A673 (cell line): Measurements from ENCODE around the gene LACRT.

ENCODE experiments used
- CTCF ChIP-seq: fragments of 300-800, 200-600 bp; sonication (generic); conservative IDR thresholded peaks from 2 replicates; pipeline ENCODE4 v1.5.1; 2017; ENCODE audit warnings: low read depth, mild to moderate bottlenecking, antibody characterized with exemption, low read length, moderate library complexity, mixed read lengths
- EZH2 ChIP-seq: fragments of 200-600 bp; sonication (generic); IDR thresholded peaks from 2 replicates; pipeline ENCODE4 v1.6.1; 2017; ENCODE audit warnings: borderline replicate concordance, low read depth, mild to moderate bottlenecking, mixed read lengths, antibody characterized with exemption, low read length; ENCODE audit not compliant: poor library complexity, severe bottlenecking

- TF ChIP-seq CTCF (no peak), EZH2 (no peak)
These were observed 28.1 kb downstream of the LACRT start for GRCh38 chr12:54606556-54606955.
